HG03139 (cell line): ENCODE data around the gene JOSD2.
"Not testable (repeated sequence)": the region's sequence is repeated elsewhere in the genome, so short reads cannot be mapped to it uniquely, and the experiment has no call there.

Experiments
- ATAC-seq: cut with Tn5 transposase; IDR thresholded peaks from one replicate; pipeline ENCODE4 v1.9.1; 2021; ENCODE audit not compliant: unreplicated experiment

Gene JOSD2

GRCh38 chr19:50478901-50479715 is 31.9 kb downstream of the JOSD2 start:
- no peak for ATAC-seq

- ATAC-seq, result no peak
These were observed 33.1 kb downstream of the JOSD2 start for GRCh38 chr19:50477751-50478515.

- no peak for ATAC-seq
These were observed 34.1 kb downstream of the JOSD2 start for GRCh38 chr19:50476907-50477238.

GRCh38 chr19:50476224-50476906 is 34.6 kb downstream of the JOSD2 start, which contains the start of the genes EMC10 and GARIN5A:
EMC10 (plus strand) TSS chr19:50476507; CDS start chr19:50476545, 38 bp downstream.
GARIN5A (minus strand) TSS chr19:50476848; CDS start chr19:50476388, 460 bp downstream.
- ATAC-seq, result peak; percentile 72

GRCh38 chr19:50475736-50476223 is 35.2 kb downstream of the JOSD2 start:
- peak; percentile 4 for ATAC-seq

- no peak for ATAC-seq
These were observed 35.9 kb downstream of the JOSD2 start for GRCh38 chr19:50475101-50475568.

- not testable (repeated sequence) for ATAC-seq
These were observed 37.7 kb downstream of the JOSD2 start for GRCh38 chr19:50473336-50473735.

- ATAC-seq, result no peak
These were observed 42.2 kb downstream of the JOSD2 start for GRCh38 chr19:50468818-50469217.

GRCh38 chr19:50467566-50467965 is 43.4 kb downstream of the JOSD2 start:
- ATAC-seq, result no peak

GRCh38 chr19:50466706-50467039 is 44.3 kb downstream of the JOSD2 start:
- ATAC-seq, result no peak

GRCh38 chr19:50465986-50466705 is 44.8 kb downstream of the JOSD2 start:
- ATAC-seq, result no peak

- no peak for ATAC-seq
These were observed 46.0 kb downstream of the JOSD2 start for GRCh38 chr19:50465000-50465399.

- no peak for ATAC-seq
These were observed 46.6 kb downstream of the JOSD2 start for GRCh38 chr19:50464348-50464747.

- no peak for ATAC-seq
These were observed 48.0 kb downstream of the JOSD2 start for GRCh38 chr19:50462970-50463369.

- ATAC-seq, result no peak
These were observed 49.7 kb downstream of the JOSD2 start for GRCh38 chr19:50461066-50461875.

GRCh38 chr19:50460161-50460765 is 50.7 kb downstream of the JOSD2 start:
- peak; percentile 67 for ATAC-seq

- ATAC-seq, result no peak
These were observed 51.4 kb downstream of the JOSD2 start for GRCh38 chr19:50459638-50460037.

GRCh38 chr19:50459067-50459456 is 51.9 kb downstream of the JOSD2 start:
- no peak for ATAC-seq

- ATAC-seq, result no peak
These were observed 52.5 kb downstream of the JOSD2 start for GRCh38 chr19:50458396-50459066.
